T-cell (primary cell): ENCODE results near the gene FAM43A. TPM values are rescaled to one million over a fixed set of nuclear protein-coding genes. Genes with fewer than 3 reads are reported as not detected.

Source experiments
- ATAC-seq, 4 experiments: fragments of 200-7000 bp in 3 of 4; fragments of 150-1000 bp in 1 of 4; cut with Tn5 transposase; replicated peaks in 1 of 4; 1 replicate in 3 of 4; 2 replicates in 1 of 4; pipeline ENCODE4 v1.10.0; 2021; ENCODE audit warnings: moderate library complexity in 3 of 4, mild to moderate bottlenecking in 2 of 4, moderate number of reproducible peaks in 1 of 4
- CTCF ChIA-PET, 2 donors: fragments of 300-600 bp; sonication (Branson Sonifier 250); formaldehyde crosslinking; loops; one replicate each; lab custom pipeline; 2022; ENCODE audit warnings: antibody characterized with exemption in 2 of 2; lab: Charles Lee
- POLR2A ChIA-PET, 2 donors: fragments of 300-600 bp; sonication (Branson Sonifier 250); formaldehyde crosslinking; loops; one replicate each; lab custom pipeline; 2022; ENCODE audit warnings: antibody characterized with exemption in 2 of 2; lab: Charles Lee
- DNase-seq, 35 experiments: peaks; one replicate each; pipeline versions ENCODE4 v3.0.0 to v3.0.0-alpha.2; 2013 to 2023
- H3K27ac ChIP-seq: one replicate; pipeline ENCODE4 v1.5.1; 2013; ENCODE audit warnings: low read length
- H3K27me3 ChIP-seq, 2 experiments: replicated peaks in 1 of 2; 1 replicate in 1 of 2; 2 replicates in 1 of 2; pipeline versions ENCODE4 v1.6.1 to v1.7.0; 2013; ENCODE audit warnings: low read length in 1 of 2, mixed read lengths in 1 of 2; ENCODE audit not compliant: control insufficient read depth in 2 of 2, insufficient read depth in 2 of 2; ENCODE audit errors: extremely low read depth in 1 of 2
- H3K36me3 ChIP-seq, 2 donors: 1 replicate in 1 of 2; 2 replicates in 1 of 2; pipeline versions ENCODE4 v1.6.1 to v1.7.0; 2013; ENCODE audit warnings: low read length in 1 of 2; ENCODE audit not compliant: control insufficient read depth in 2 of 2, insufficient read depth in 1 of 2; ENCODE audit errors: extremely low read depth in 1 of 2
- H3K4me1 ChIP-seq, 2 experiments: 1 replicate in 1 of 2; 2 replicates in 1 of 2; pipeline versions ENCODE4 v1.6.1 to v1.7.0; 2013; ENCODE audit warnings: low read length in 2 of 2, mixed read lengths in 1 of 2; ENCODE audit not compliant: insufficient read depth in 2 of 2, control insufficient read depth in 1 of 2; ENCODE audit errors: extremely low read depth in 1 of 2
- H3K4me3 ChIP-seq, 2 donors: 1 replicate in 1 of 2; 2 replicates in 1 of 2; pipeline versions ENCODE4 v1.5.1 to v1.7.0; 2013; ENCODE audit warnings: mild to moderate bottlenecking in 2 of 2, low read length in 1 of 2, moderate library complexity in 1 of 2; ENCODE audit not compliant: control insufficient read depth in 1 of 2; ENCODE audit errors: extremely low read depth in 1 of 2
- H3K9me3 ChIP-seq: 2 replicates; pipeline ENCODE4 v1.7.0; 2013
- H3K27ac Mint-ChIP-seq, 2 donors: one replicate each; pipeline ENCODE4 v1.8.0; 2020 to 2021; ENCODE audit warnings: mild to moderate bottlenecking in 2 of 2, mixed read lengths in 2 of 2
- H3K27me3 Mint-ChIP-seq, 2 donors: one replicate each; pipeline ENCODE4 v1.8.0; 2021 to 2022; ENCODE audit warnings: mixed read lengths in 2 of 2
- H3K36me3 Mint-ChIP-seq: one replicate; pipeline ENCODE4 v1.8.0; 2021; ENCODE audit warnings: mixed read lengths
- H3K4me1 Mint-ChIP-seq, 3 donors: one replicate each; pipeline ENCODE4 v1.8.0; 2020 to 2022; ENCODE audit warnings: mixed read lengths in 3 of 3, mild to moderate bottlenecking in 1 of 3
- H3K4me3 Mint-ChIP-seq, 3 donors: one replicate each; pipeline ENCODE4 v1.8.0; 2020 to 2022; ENCODE audit warnings: mild to moderate bottlenecking in 3 of 3, mixed read lengths in 3 of 3, moderate library complexity in 3 of 3
- H3K9me3 Mint-ChIP-seq, 3 donors: one replicate each; pipeline ENCODE4 v1.8.0; 2020 to 2022; ENCODE audit warnings: mixed read lengths in 3 of 3
- WGBS: methylation state at CpG from one replicate; pipeline ENCODE4 v1.1.5; 2013; ENCODE audit warnings: missing lambda C conversion rate; ENCODE audit not compliant: insufficient coverage; 5-methylcytosine and 5-hydroxymethylcytosine counted together
- total RNA-seq, 35 experiments: library from RNA in 6 of 35; stranded (reverse) in 6 of 35; fragments of 120-200 nt in 1 of 35; gene quantifications; one replicate each; pipeline versions ENCODE4 v1.2.1 to v1.2.4 and lab custom pipeline; 2013 to 2026

Gene FAM43A
- total RNA-seq, 5 donors from 2014 or later (not counting 1 experiment from before 2014, with no cell fraction given), result 2.2 to 14.2 (median 8.1) TPM

- Histone ChIP-seq H3K4me3 (peak within 1 kb of the TSS; percentile 68 to 95), H3K27me3 (no peaks in the 10 kb centered on the region), H3K4me1 (peaks cover 10 to 14% of the 10 kb centered on the region in 2 experiments), H3K9me3 (no peaks in the 10 kb centered on the region), H3K27ac (peak within 1 kb of the TSS; percentile 90), H3K36me3 (peaks cover 0 to 24% of the 10 kb centered on the region in 2 donors)
- peak; percentile 77 to 97 (median 87) for DNase-seq
- under 1% methylated on average over 44 of the region's 57 CpGs for WGBS
- Mint-ChIP-seq H3K4me3 (peak within 1 kb of the TSS; percentile 98 to 99 (median 99)), H3K9me3 (no peaks in the 10 kb centered on the region), H3K36me3 (peaks cover 22% of the 10 kb centered on the region), H3K4me1 (peaks cover 39 to 45% (median 42%) of the 10 kb centered on the region in 3 donors), H3K27me3 (peaks cover 0 to 5% of the 10 kb centered on the region in 2 donors), H3K27ac (peak within 1 kb of the TSS; percentile 98 to 99)
- ChIA-PET CTCF (interaction anchor here (0.7 to 4.7 kb wide), 18 partner anchors 8 to 934 kb away, joined by 3 to 46 read pairs (median 6); partner anchors contain the start of genes FAM43A (in 1 of the 2) and XXYLT1 (in 1 of the 2)), POLR2A (interaction anchor here (0.6 to 1.4 kb wide), 11 partner anchors 10 to 869 kb away, joined by 3 to 7 read pairs (median 3); no protein-coding TSS in a partner anchor)
- ATAC-seq, result peak; percentile 95 to 96 (median 96)
These were observed 13.5 kb upstream of the FAM43A start, which contains the start of gene LSG1 for GRCh38 chr3:194671900-194672808. LSG1 (minus strand) TSS chr3:194672191; CDS start chr3:194672162, 29 bp downstream.

GRCh38 chr3:194672876-194673275 is 12.8 kb upstream of the FAM43A start:
- H3K36me3 ChIP-seq, result peaks cover 0 to 21% of the 10 kb centered on the region in 2 donors
- H3K4me1 ChIP-seq, result peaks cover 10 to 14% of the 10 kb centered on the region in 2 experiments
- H3K4me1 Mint-ChIP-seq, result peaks cover 37 to 41% (median 38%) of the 10 kb centered on the region in 3 donors
- H3K9me3 ChIP-seq, result no peaks in the 10 kb centered on the region
- whole genome bisulfite sequencing, result 88% methylated on average over 3 of the region's 5 CpGs
- peak in 1 of 35 experiments; percentile 20 for DNase-seq
- no peaks in the 10 kb centered on the region for H3K27me3 ChIP-seq
- H3K27me3 Mint-ChIP-seq, result peaks cover 0 to 5% of the 10 kb centered on the region in 2 donors
- H3K4me3 Mint-ChIP-seq, result peak overlapping the region; percentile 98 to 99 (median 99)
- no peaks in the 10 kb centered on the region for H3K9me3 Mint-ChIP-seq
- H3K36me3 Mint-ChIP-seq, result peaks cover 18% of the 10 kb centered on the region
- ChIA-PET POLR2A (interaction anchor here (0.6 to 1.4 kb wide), 4 partner anchors 15 to 868 kb away, joined by 3 to 7 read pairs (median 3); no protein-coding TSS in a partner anchor), CTCF (interaction anchor here (0.6 to 4.7 kb wide), 10 partner anchors 10 to 877 kb away, joined by 3 to 46 read pairs (median 11); partner anchors contain the start of genes FAM43A (in 1 of the 2) and XXYLT1 (in 1 of the 2))
- ATAC-seq, result no peak
- peak overlapping the region; percentile 68 to 95 for H3K4me3 ChIP-seq
- H3K27ac Mint-ChIP-seq, result peak overlapping the region; percentile 71 to 99
- peak overlapping the region; percentile 90 for H3K27ac ChIP-seq

- Histone ChIP-seq H3K9me3 (no peaks in the 10 kb centered on the region), H3K4me1 (peaks cover 10 to 14% of the 10 kb centered on the region in 2 experiments), H3K27me3 (no peaks in the 10 kb centered on the region), H3K27ac (no peak overlapping the region), H3K36me3 (peaks cover 0 to 13% of the 10 kb centered on the region in 2 donors), H3K4me3 (no peak overlapping the region)
- Mint-ChIP-seq H3K27ac (no peak overlapping the region), H3K9me3 (no peaks in the 10 kb centered on the region), H3K36me3 (peaks cover 11% of the 10 kb centered on the region), H3K27me3 (peaks cover 0 to 5% of the 10 kb centered on the region in 2 donors), H3K4me3 (peak overlapping the region; percentile 14 to 99 (median 37)), H3K4me1 (peaks cover 32 to 38% (median 34%) of the 10 kb centered on the region in 3 donors)
- ATAC-seq, result no peak
- WGBS, result 80% methylated on average over 1 of the region's 3 CpGs
- no peak for DNase-seq
- ChIA-PET POLR2A (no interaction called here), CTCF (interaction anchor here (0.6 to 4.7 kb wide), 3 partner anchors 9 to 574 kb away, joined by 3 to 46 read pairs (median 8); no protein-coding TSS in a partner anchor)
These were observed 11.9 kb upstream of the FAM43A start for GRCh38 chr3:194673761-194674160.

- H3K4me3 Mint-ChIP-seq, result peak overlapping the region in 1 of 3 donors; percentile 13
- DNase-seq, result no peak
These were observed 10.5 kb upstream of the FAM43A start for GRCh38 chr3:194675081-194675640.

GRCh38 chr3:194675680-194676079 is 10.0 kb upstream of the FAM43A start:
- Histone ChIP-seq H3K9me3 (no peaks in the 10 kb centered on the region), H3K27me3 (no peaks in the 10 kb centered on the region), H3K27ac (no peak overlapping the region), H3K36me3 (no peaks in the 10 kb centered on the region), H3K4me1 (peaks cover 10 to 12% of the 10 kb centered on the region in 2 experiments), H3K4me3 (no peak overlapping the region)
- DNase-seq (no peak), ATAC-seq (no peak)
- no CpG with 5 or more reads among the region's 4 CpGs for WGBS
- Mint-ChIP-seq H3K27me3 (peaks cover 0 to 5% of the 10 kb centered on the region in 2 donors), H3K4me3 (no peak overlapping the region), H3K4me1 (peaks cover 15 to 24% (median 18%) of the 10 kb centered on the region in 3 donors), H3K9me3 (no peaks in the 10 kb centered on the region), H3K36me3 (no peaks in the 10 kb centered on the region), H3K27ac (no peak overlapping the region)
- ChIA-PET CTCF (interaction anchor here in 1 of 2 donors (1.1 kb wide), 1 partner anchor 9 kb away, joined by 3 read pairs; no protein-coding TSS in a partner anchor), POLR2A (no interaction called here)

More at GRCh38 chr3:194675081-194675640, 10.5 kb upstream of the FAM43A start:
- Mint-ChIP-seq H3K36me3 (peaks cover under 1% of the 10 kb centered on the region), H3K4me1 (peaks cover 20 to 28% (median 23%) of the 10 kb centered on the region in 3 donors), H3K27ac (no peak overlapping the region), H3K9me3 (no peaks in the 10 kb centered on the region), H3K27me3 (peaks cover 0 to 5% of the 10 kb centered on the region in 2 donors)
- ATAC-seq, result no peak
- H3K27me3 ChIP-seq, result no peaks in the 10 kb centered on the region
- H3K9me3 ChIP-seq, result no peaks in the 10 kb centered on the region
- POLR2A ChIA-PET, result no interaction called here
- H3K36me3 ChIP-seq, result no peaks in the 10 kb centered on the region
- CTCF ChIA-PET, result interaction anchor here in 1 of 2 donors (0.6 to 4.7 kb wide), 4 partner anchors 7 to 600 kb away, joined by 3 to 46 read pairs (median 4); no protein-coding TSS in a partner anchor
- H3K4me3 ChIP-seq, result no peak overlapping the region
- H3K27ac ChIP-seq, result no peak overlapping the region
- H3K4me1 ChIP-seq, result peaks cover 10 to 14% of the 10 kb centered on the region in 2 experiments
- WGBS, result no CpG with 5 or more reads among the region's 12 CpGs
